Kidney (tissue), 14 donors: Measurements from ENCODE around the gene ABCB8. TPM values are rescaled to one million over a fixed set of nuclear protein-coding genes. Genes with fewer than 3 reads are reported as not detected.

Experiments
- DNase-seq, 5 donors: peaks; one replicate each; pipeline ENCODE4 v3.0.0-alpha.2; 2013 to 2020
- FAIRE-seq: peaks from 2 replicates; lab custom pipeline; 2012; peaks lifted over from hg19 to GRCh38; lab: Jason Lieb, UNC
- H3K27ac ChIP-seq, 2 donors: one replicate each; pipeline ENCODE4 v1.7.0; 2013; ENCODE audit warnings: low read depth in 2 of 2, low read length in 2 of 2, inconsistent platforms in 1 of 2
- H3K27me3 ChIP-seq: one replicate; pipeline ENCODE4 v1.7.1; 2013; ENCODE audit warnings: low read length, inconsistent platforms; ENCODE audit not compliant: control insufficient read depth, insufficient read depth
- H3K36me3 ChIP-seq, 3 donors: one replicate each; pipeline versions ENCODE4 v1.7.0 to v1.7.1; 2013; ENCODE audit warnings: low read length in 3 of 3, control low read depth in 1 of 3, inconsistent platforms in 1 of 3; ENCODE audit not compliant: insufficient read depth in 3 of 3, control insufficient read depth in 2 of 3
- H3K4me1 ChIP-seq, 3 donors: one replicate each; pipeline versions ENCODE4 v1.7.0 to v1.7.1; 2013; ENCODE audit warnings: low read length in 3 of 3, inconsistent platforms in 1 of 3, low read depth in 1 of 3; ENCODE audit not compliant: control insufficient read depth in 2 of 3, insufficient read depth in 2 of 3
- H3K4me3 ChIP-seq, 3 donors: one replicate each; pipeline versions ENCODE4 v1.7.0 to v1.8.1; 2013; ENCODE audit warnings: low read length in 3 of 3, control low read depth in 1 of 3, inconsistent platforms in 1 of 3
- H3K9ac ChIP-seq, 3 donors: one replicate each; pipeline versions ENCODE4 v1.7.0 to v1.7.1; 2013; ENCODE audit warnings: low read length in 3 of 3, control low read depth in 1 of 3, inconsistent platforms in 1 of 3
- H3K9me3 ChIP-seq, 3 donors: one replicate each; pipeline versions ENCODE4 v1.7.0 to v1.7.1; 2013; ENCODE audit warnings: low read length in 3 of 3, control low read depth in 1 of 3, inconsistent platforms in 1 of 3; ENCODE audit not compliant: control insufficient read depth in 2 of 3, insufficient read depth in 1 of 3
- CTCF ChIP-seq: IDR thresholded peaks from 3 replicates; pipeline ENCODE4 v1.5.1; 2012; ENCODE audit warnings: mild to moderate bottlenecking, moderate library complexity, borderline replicate concordance; ENCODE audit not compliant: insufficient read depth; ENCODE audit errors: extremely low read depth
- intact Hi-C: fragments of 100-400 bp; cut with DNase I; formaldehyde crosslinking; loops from one replicate; pipeline ENCODE4 v1.11.1; 2022
- polyA plus RNA-seq: library from polyadenylated mRNA; stranded (reverse); fragments of 350-450 nt; fragmentation: Illumina TruSeq; extraction: RNeasy Lipid Tissue Mini Kit (QIAGEN cat#74804); gene quantifications from one replicate; pipeline ENCODE4 v1.2.3, GENCODE V29; 2014; ENCODE audit warnings: low read depth, low replicate concordance; ENCODE audit not compliant: insufficient read depth
- total RNA-seq: library from RNA; stranded (reverse); fragmentation: NEBNext Ultra II Directional; extraction: Animal tissue kit (Norgen Biotek cat#: 25700); gene quantifications from one replicate; pipeline ENCODE4 v1.2.1, GENCODE V29; 2021
- donor health status: control.
- donor health status: control.
- donor health status: control.
- donor health status: control.
- donor health status: control.
- donor health status: DM: yes; HTN: yes; CAD: no.
- donor health status: Normal renal cell carcinoma (clear cell type).

Gene ABCB8
- total and polyA plus RNA-seq, 2 donors from 2014 or later: 34.3 to 36.0 TPM

GRCh38 chr7:150990416-150991186 lies 37.6 kb upstream of the ABCB8 start, which contains the start of gene NOS3:
TSS of gene NOS3 (plus strand) at chr7:150991017. CDS start at chr7:150993804, 2,787 bp downstream.
- Histone ChIP-seq H3K9me3 (peaks cover 0 to 3% (median 2%) of the 10 kb centered on the region in 3 donors), H3K27ac (peak within 1 kb of the TSS; percentile 11 to 14), H3K9ac (no peak within 1 kb of the TSS), H3K4me1 (peaks cover 0 to 4% (median 0%) of the 10 kb centered on the region in 3 donors), H3K36me3 (no peaks in the 10 kb centered on the region), H3K27me3 (no peaks in the 10 kb centered on the region), H3K4me3 (no peak within 1 kb of the TSS)
- intact Hi-C loops: no loop called here
- DNase-seq (no peak), FAIRE-seq (no peak)
- no peak for TF ChIP-seq CTCF

- H3K4me1 ChIP-seq: peaks cover 0 to 4% (median 0%) of the 10 kb centered on the region in 3 donors
- no peak overlapping the region for H3K4me3 ChIP-seq
- H3K9ac ChIP-seq: no peak overlapping the region
- no peaks in the 10 kb centered on the region for H3K36me3 ChIP-seq
- no peaks in the 10 kb centered on the region for H3K27me3 ChIP-seq
- FAIRE-seq (no peak), DNase-seq (no peak)
- H3K9me3 ChIP-seq: peaks cover 0 to 3% (median 2%) of the 10 kb centered on the region in 3 donors
- TF ChIP-seq CTCF: no peak
- H3K27ac ChIP-seq: peak overlapping the region in 1 of 2 donors; percentile 36
- intact Hi-C loops: no loop called here
These were observed 36.1 kb upstream of the ABCB8 start for GRCh38 chr7:150992051-150992640.

GRCh38 chr7:150992833-150993302 lies 35.4 kb upstream of the ABCB8 start:
- intact Hi-C loops: no loop called here
- peak overlapping the region; percentile 23 to 48 for H3K27ac ChIP-seq
- no peak overlapping the region for H3K9ac ChIP-seq
- H3K4me1 ChIP-seq: peaks cover 0 to 4% (median 0%) of the 10 kb centered on the region in 3 donors
- no peak overlapping the region for H3K4me3 ChIP-seq
- no peaks in the 10 kb centered on the region for H3K36me3 ChIP-seq
- H3K27me3 ChIP-seq: no peaks in the 10 kb centered on the region
- H3K9me3 ChIP-seq: peaks cover 0 to 3% (median 2%) of the 10 kb centered on the region in 3 donors
- no peak for TF ChIP-seq CTCF
- DNase-seq (peak in 3 of 5 donors; percentile 59 to 86 (median 77)), FAIRE-seq (no peak)
